Parathyroid adenoma (tissue), 2 donors: ENCODE measurements around the gene ERBB2.

Experiments used
- H2AFZ ChIP-seq: fragments of 300-600 bp; sonication (generic); one replicate; pipeline ENCODE4 v1.7.0; 2017; ENCODE audit warnings: antibody characterized with exemption, mild to moderate bottlenecking
- H3K27ac ChIP-seq: fragments of 300-600 bp; sonication (generic); one replicate; pipeline ENCODE4 v1.7.0; 2017
- H3K27me3 ChIP-seq: fragments of 300-600 bp; sonication (generic); one replicate; pipeline ENCODE4 v1.7.0; 2017; ENCODE audit warnings: low read length; ENCODE audit not compliant: control insufficient read depth, insufficient read depth
- H3K36me3 ChIP-seq: fragments of 300-600 bp; sonication (generic); one replicate; pipeline ENCODE4 v1.7.0; 2017; ENCODE audit warnings: low read length; ENCODE audit not compliant: control insufficient read depth, insufficient read depth
- H3K4me1 ChIP-seq: fragments of 300-600 bp; sonication (generic); one replicate; pipeline ENCODE4 v1.7.0; 2017; ENCODE audit warnings: control low read depth
- H3K4me2 ChIP-seq: fragments of 300-600 bp; sonication (generic); one replicate; pipeline ENCODE4 v1.7.0; 2017; ENCODE audit warnings: low read length
- H3K4me3 ChIP-seq: fragments of 300-600 bp; sonication (generic); one replicate; pipeline ENCODE4 v1.7.0; 2017; ENCODE audit warnings: low read depth, low read length
- H3K79me2 ChIP-seq: fragments of 300-600 bp; sonication (generic); one replicate; pipeline ENCODE4 v1.7.0; 2017; ENCODE audit warnings: control low read depth
- H3K9ac ChIP-seq: fragments of 300-600 bp; sonication (generic); one replicate; pipeline ENCODE4 v1.7.0; 2017; ENCODE audit warnings: mild to moderate bottlenecking
- H3K9me3 ChIP-seq: fragments of 300-600 bp; sonication (generic); one replicate; pipeline ENCODE4 v1.7.0; 2017; ENCODE audit warnings: low read length; ENCODE audit not compliant: control insufficient read depth
- TF ChIP-seq, protein P1 (sequence below): fragments of 300-600 bp; sonication (generic); IDR thresholded peaks from one replicate; pipeline ENCODE4 v1.7.0; 2017; ENCODE audit warnings: antibody characterized with exemption, mild to moderate bottlenecking
- donor health status: primary hyperparathyroidism.

The ERBB2 gene

DNA sequence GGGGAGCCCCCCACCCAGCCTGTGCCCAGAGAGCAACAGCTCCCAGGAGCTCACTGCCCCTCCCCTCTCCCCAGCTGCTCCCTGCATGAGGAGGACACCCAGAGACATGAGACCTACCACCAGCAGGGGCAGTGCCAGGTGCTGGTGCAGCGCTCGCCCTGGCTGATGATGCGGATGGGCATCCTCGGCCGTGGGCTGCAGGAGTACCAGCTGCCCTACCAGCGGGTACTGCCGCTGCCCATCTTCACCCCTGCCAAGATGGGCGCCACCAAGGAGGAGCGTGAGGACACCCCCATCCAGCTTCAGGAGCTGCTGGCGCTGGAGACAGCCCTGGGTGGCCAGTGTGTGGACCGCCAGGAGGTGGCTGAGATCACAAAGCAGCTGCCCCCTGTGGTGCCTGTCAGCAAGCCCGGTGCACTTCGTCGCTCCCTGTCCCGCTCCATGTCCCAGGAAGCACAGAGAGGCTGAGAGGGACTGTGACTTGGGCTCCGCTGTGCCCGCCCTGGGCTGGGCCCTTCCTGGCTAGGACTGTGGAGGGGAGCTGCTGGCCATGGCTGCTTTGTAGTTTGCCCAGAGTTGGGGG, 34.1 kb upstream of the ERBB2 start:
- H3K4me3 ChIP-seq = no peak overlapping the region
- no peak overlapping the region for H3K9ac ChIP-seq

DNA sequence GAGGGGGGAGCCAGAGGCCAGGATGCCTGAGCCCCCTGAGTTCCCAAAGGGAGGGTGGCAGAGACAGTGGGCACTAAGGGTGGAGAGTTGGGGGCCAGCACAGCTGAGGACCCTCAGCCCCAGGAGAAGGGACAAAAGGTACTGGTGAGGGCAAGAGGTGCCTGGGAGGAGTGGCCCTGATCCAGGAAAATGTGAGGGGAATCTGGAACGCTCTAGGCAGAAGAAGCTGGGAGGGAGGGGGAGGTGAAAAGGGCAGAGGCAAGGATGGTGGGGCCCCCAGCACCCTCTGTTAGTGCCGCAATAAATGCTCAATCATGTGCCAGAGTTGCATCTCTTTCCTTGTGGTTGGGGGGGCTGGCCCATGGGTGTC, 33.6 kb upstream of the ERBB2 start:
- Histone ChIP-seq H3K4me3 (no peak overlapping the region), H3K4me2 (no peak overlapping the region), H3K36me3 (no peaks in the 10 kb centered on the region), H3K9ac (no peak overlapping the region), H2AFZ (no peak overlapping the region), H3K4me1 (peaks cover 58% of the 10 kb centered on the region), H3K27ac (peak overlapping the region; percentile 74), H3K9me3 (no peaks in the 10 kb centered on the region), H3K27me3 (no peaks in the 10 kb centered on the region), H3K79me2 (no peaks in the 10 kb centered on the region)
- TF ChIP-seq, protein P1, sequence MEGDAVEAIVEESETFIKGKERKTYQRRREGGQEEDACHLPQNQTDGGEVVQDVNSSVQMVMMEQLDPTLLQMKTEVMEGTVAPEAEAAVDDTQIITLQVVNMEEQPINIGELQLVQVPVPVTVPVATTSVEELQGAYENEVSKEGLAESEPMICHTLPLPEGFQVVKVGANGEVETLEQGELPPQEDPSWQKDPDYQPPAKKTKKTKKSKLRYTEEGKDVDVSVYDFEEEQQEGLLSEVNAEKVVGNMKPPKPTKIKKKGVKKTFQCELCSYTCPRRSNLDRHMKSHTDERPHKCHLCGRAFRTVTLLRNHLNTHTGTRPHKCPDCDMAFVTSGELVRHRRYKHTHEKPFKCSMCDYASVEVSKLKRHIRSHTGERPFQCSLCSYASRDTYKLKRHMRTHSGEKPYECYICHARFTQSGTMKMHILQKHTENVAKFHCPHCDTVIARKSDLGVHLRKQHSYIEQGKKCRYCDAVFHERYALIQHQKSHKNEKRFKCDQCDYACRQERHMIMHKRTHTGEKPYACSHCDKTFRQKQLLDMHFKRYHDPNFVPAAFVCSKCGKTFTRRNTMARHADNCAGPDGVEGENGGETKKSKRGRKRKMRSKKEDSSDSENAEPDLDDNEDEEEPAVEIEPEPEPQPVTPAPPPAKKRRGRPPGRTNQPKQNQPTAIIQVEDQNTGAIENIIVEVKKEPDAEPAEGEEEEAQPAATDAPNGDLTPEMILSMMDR = no peak

More for the DNA sequence above, 34.1 kb upstream of the ERBB2 start:
- Histone ChIP-seq H3K4me2 (no peak overlapping the region), H3K4me1 (peaks cover 55% of the 10 kb centered on the region), H3K27me3 (no peaks in the 10 kb centered on the region), H3K9me3 (no peaks in the 10 kb centered on the region), H3K36me3 (no peaks in the 10 kb centered on the region), H3K79me2 (no peaks in the 10 kb centered on the region), H2AFZ (peak overlapping the region; percentile 57), H3K27ac (peak overlapping the region; percentile 74)
- TF ChIP-seq, protein P1 = peak; percentile 34

DNA sequence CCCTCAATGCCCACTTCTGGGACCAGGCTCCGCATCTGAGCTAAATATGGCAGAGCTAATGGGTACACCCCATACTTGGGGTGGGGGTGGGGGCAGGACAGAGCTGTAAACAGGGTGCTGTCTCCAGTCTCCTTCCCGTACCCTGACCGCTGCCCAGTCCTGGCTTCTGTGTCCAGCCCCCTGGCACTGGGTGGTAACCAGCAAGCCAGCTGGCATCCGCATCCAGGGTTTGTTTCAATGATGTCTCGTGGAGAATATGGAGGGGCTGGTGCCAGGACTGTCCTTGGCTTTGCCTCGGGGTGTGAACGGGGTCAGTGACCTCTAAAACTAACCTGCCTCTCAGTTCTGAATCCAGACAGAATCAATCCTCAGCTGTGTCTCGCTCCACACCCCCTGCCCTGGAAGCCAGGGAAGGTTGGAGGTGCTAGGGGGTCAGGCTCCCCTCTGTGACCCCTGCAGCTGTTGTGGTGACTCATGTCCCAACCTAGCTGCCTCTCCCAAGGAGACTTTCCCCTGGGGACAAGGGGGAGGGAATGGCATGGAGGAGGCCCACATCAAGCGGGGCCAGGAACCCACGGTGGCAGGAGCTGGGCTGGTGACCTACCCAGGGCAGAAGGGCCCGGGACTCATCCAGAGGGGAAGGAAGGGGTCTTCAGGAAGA, 33.1 kb upstream of the ERBB2 start:
- Histone ChIP-seq H3K4me3 (no peak overlapping the region), H3K9ac (no peak overlapping the region)
- TF ChIP-seq, protein P1 = no peak

DNA sequence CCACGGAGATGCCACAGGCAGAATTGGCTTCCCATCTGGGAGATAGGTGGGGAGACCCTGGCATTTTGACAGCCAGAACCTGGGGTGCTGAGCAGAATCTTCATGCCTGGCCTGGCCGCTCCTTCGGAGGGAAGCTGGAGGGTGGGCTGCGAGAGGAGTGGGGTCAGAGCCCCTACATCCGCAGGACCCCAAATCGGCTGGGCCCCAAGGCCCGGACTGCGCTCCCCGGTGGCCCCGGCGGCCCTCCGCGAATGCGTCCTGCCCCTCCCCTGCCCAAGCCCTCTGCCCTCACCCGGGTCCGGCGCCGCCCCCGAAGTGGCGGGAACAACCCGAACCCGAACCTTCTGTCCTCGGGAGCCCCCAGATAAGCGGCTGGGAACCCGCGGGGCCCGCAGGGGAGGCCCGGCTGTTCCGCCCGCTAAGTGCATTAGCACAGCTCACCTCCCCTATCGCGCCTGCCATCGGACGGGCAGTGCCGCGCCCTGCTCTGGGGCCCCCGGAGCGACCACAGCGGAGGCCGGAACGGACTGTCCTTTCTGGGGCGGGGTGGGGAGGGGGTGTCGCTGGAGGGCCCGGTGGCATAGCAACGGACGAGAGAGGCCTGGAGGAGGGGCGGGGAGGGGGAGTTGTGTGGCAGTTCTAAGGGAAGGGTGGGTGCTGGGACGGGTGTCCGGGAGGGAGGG, 32.5 kb upstream of the ERBB2 start:
- Histone ChIP-seq H3K4me2 (peak overlapping the region; percentile 68), H3K27ac (peak overlapping the region; percentile 81), H3K9me3 (no peaks in the 10 kb centered on the region), H3K27me3 (no peaks in the 10 kb centered on the region), H3K36me3 (no peaks in the 10 kb centered on the region), H3K9ac (no peak overlapping the region), H2AFZ (peak overlapping the region; percentile 65), H3K4me3 (no peak overlapping the region), H3K79me2 (no peaks in the 10 kb centered on the region), H3K4me1 (peaks cover 65% of the 10 kb centered on the region)
- TF ChIP-seq, protein P1 = no peak

More for the DNA sequence above, 33.1 kb upstream of the ERBB2 start:
- Histone ChIP-seq H3K4me2 (no peak overlapping the region), H3K4me1 (peaks cover 63% of the 10 kb centered on the region), H3K27ac (peak overlapping the region; percentile 81), H2AFZ (peak overlapping the region; percentile 65), H3K36me3 (no peaks in the 10 kb centered on the region), H3K79me2 (no peaks in the 10 kb centered on the region), H3K27me3 (no peaks in the 10 kb centered on the region), H3K9me3 (no peaks in the 10 kb centered on the region)
